HepG2 (cell line): ENCODE measurements around the gene DHRS13. TPM values are rescaled to one million over a fixed set of nuclear protein-coding genes. Genes with fewer than 3 reads are reported as not detected.

ENCODE experiments used
- BRCA1 ChIP-seq: sonication (generic); formaldehyde crosslinking; IDR thresholded peaks from 2 replicates; pipeline ENCODE4 v1.4.0; 2020; ENCODE audit warnings: missing genetic modification reagents
- BRD4 ChIP-seq: sonication (generic); formaldehyde crosslinking; IDR thresholded peaks from 2 replicates; pipeline ENCODE4 v1.4.0; 2020; ENCODE audit warnings: missing genetic modification reagents
- CEBPG ChIP-seq: IDR thresholded peaks from 2 replicates; pipeline ENCODE4 v1.6.1; 2016
- FOXK1 ChIP-seq: sonication (generic); formaldehyde crosslinking; IDR thresholded peaks from 2 replicates; pipeline ENCODE4 v1.4.0; 2020; ENCODE audit warnings: low read depth, missing genetic modification reagents, borderline replicate concordance
- HDAC2 ChIP-seq: sonication (generic); formaldehyde crosslinking; IDR thresholded peaks from 2 replicates; pipeline ENCODE4 v1.4.0; 2020; ENCODE audit warnings: missing genetic modification reagents
- HNF4G ChIP-seq, 2 experiments: sonication (generic) in 1 of 2; formaldehyde crosslinking in 1 of 2; IDR thresholded peaks; 2 replicates each; pipeline versions ENCODE4 v1.4.0 to v1.6.1; 2011 to 2020; ENCODE audit warnings: borderline replicate concordance in 2 of 2, low read depth in 2 of 2, mild to moderate bottlenecking in 2 of 2, low read length in 1 of 2, missing genetic modification reagents in 1 of 2, moderate library complexity in 1 of 2
- NFRKB ChIP-seq: fragments of 450-650 bp; IDR thresholded peaks from 2 replicates; pipeline ENCODE4 v1.6.1; 2017
- NONO ChIP-seq, 2 experiments: fragments of 450-650 bp in 1 of 2; sonication (generic) in 1 of 2; formaldehyde crosslinking in 1 of 2; IDR thresholded peaks in 1 of 2; conservative IDR thresholded peaks in 1 of 2; 2 replicates each; pipeline versions ENCODE4 v1.6.1 to v1.8.0; 2017 to 2022; ENCODE audit warnings: mild to moderate bottlenecking in 1 of 2, missing genetic modification reagents in 1 of 2, moderate library complexity in 1 of 2
- RXRB ChIP-seq: IDR thresholded peaks from 2 replicates; pipeline ENCODE4 v1.6.1; 2016; ENCODE audit warnings: borderline replicate concordance, missing genetic modification reagents, missing compliant biosample characterization
- SETDB1 ChIP-seq: sonication (generic); formaldehyde crosslinking; IDR thresholded peaks from 2 replicates; pipeline ENCODE4 v1.5.1; 2020; ENCODE audit warnings: missing genetic modification reagents, mild to moderate bottlenecking, borderline replicate concordance
- SOX13 ChIP-seq, 3 experiments: fragments of 450-650 bp in 1 of 3; sonication (generic) in 1 of 3; formaldehyde crosslinking in 1 of 3; IDR thresholded peaks in 2 of 3; conservative IDR thresholded peaks in 1 of 3; 2 replicates each; pipeline versions ENCODE4 v1.5.0 to v1.6.1; 2016 to 2020; ENCODE audit warnings: antibody characterized with exemption in 1 of 3, mild to moderate bottlenecking in 1 of 3, missing compliant biosample characterization in 1 of 3, missing genetic modification reagents in 1 of 3, moderate library complexity in 1 of 3
- ZNF263 ChIP-seq: sonication (generic); formaldehyde crosslinking; IDR thresholded peaks from 2 replicates; pipeline ENCODE4 v1.4.0; 2020; ENCODE audit warnings: missing genetic modification reagents
- ZNF331 ChIP-seq: sonication (generic); formaldehyde crosslinking; IDR thresholded peaks from 2 replicates; pipeline ENCODE4 v1.4.0; 2020; ENCODE audit warnings: missing genetic modification reagents
- ZNF816 ChIP-seq: sonication (generic); formaldehyde crosslinking; IDR thresholded peaks from 2 replicates; pipeline ENCODE4 v1.8.0; 2022; ENCODE audit warnings: missing genetic modification reagents, mild to moderate bottlenecking, borderline replicate concordance
- ZNF83 ChIP-seq: sonication (generic); formaldehyde crosslinking; IDR thresholded peaks from 2 replicates; pipeline ENCODE4 v1.4.0; 2020; ENCODE audit warnings: missing genetic modification reagents, mild to moderate bottlenecking, borderline replicate concordance
- polyA plus RNA-seq, 8 experiments: library from polyadenylated mRNA; depleted of rRNA in 3 of 8; stranded (reverse) in 7 of 8; unstranded in 1 of 8; fragments of >200 nt; fragmentation: Illumina TruSeq in 4 of 8; extraction: Trizol in 4 of 8; gene quantifications; 2 replicates each; pipeline versions ENCODE4 v1.2.1 to v1.2.3, GENCODE V29; 2011 to 2016; ENCODE audit warnings: low read depth in 4 of 8, missing spikeins in 1 of 8, mixed read lengths in 1 of 8; ENCODE audit not compliant: insufficient read depth in 1 of 8
- total RNA-seq, 5 experiments: library from RNA; depleted of rRNA; stranded (reverse); fragments of >200 nt; fragmentation: Illumina TruSeq; extraction: Trizol; gene quantifications; 2 replicates each; pipeline ENCODE4 v1.2.3, GENCODE V29; 2016; ENCODE audit warnings: low read depth in 1 of 5
- TF ChIP-seq, protein P1 (sequence below): sonication (generic); formaldehyde crosslinking; conservative IDR thresholded peaks from 2 replicates; pipeline ENCODE4 v1.4.0; 2020; ENCODE audit warnings: mild to moderate bottlenecking, missing genetic modification reagents, moderate library complexity
- TF ChIP-seq, protein P2 (sequence below): sonication (generic); formaldehyde crosslinking; IDR thresholded peaks from 2 replicates; pipeline ENCODE4 v1.5.1; 2020; ENCODE audit warnings: missing genetic modification reagents, mild to moderate bottlenecking, borderline replicate concordance
- TF ChIP-seq, protein P3 (sequence below): sonication (generic); formaldehyde crosslinking; conservative IDR thresholded peaks from 2 replicates; pipeline ENCODE4 v1.8.0; 2022; ENCODE audit warnings: low read depth, missing genetic modification reagents
- TF ChIP-seq, protein P4 (sequence below): sonication (generic); formaldehyde crosslinking; IDR thresholded peaks from 2 replicates; pipeline ENCODE4 v1.8.0; 2022; ENCODE audit warnings: mild to moderate bottlenecking, missing genetic modification reagents, borderline replicate concordance

Gene DHRS13
- total and polyA plus RNA-seq, 2 of the 13 experiments (the other 11 are each of a cell fraction or from before 2014, with no cell fraction given): 11.8 to 12.6 TPM

DNA sequence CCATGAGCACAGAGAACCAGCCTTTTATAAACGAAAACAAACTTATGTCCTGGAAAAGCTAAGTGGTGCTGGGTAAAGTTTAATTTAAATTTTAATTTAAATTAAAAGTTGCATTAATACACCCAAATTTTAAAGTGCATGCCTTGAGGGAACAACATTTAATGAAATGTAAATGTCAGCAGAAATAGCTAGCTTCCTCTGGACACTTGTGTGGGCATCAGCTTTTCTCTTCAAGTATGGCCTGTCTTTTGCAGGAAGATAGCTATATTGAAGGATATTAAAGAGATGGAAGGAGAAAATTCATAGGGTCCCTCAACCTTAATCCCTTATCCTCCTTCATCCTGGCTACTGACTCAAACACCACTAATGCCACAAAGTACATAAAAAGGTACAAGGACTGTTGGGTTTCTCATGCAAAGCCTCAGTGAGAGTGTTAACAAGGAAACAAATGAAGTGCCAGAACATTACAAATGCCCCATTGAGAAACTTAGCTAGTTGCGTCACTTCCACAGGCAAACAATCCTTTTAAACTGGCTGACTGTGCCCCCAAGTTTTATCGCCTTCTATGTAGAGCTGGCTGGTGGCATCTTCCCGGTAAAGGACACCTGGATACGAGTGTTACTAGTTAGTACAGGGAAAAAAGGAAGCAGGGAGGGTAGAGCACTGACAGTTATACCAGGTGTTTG, 34.3 kb upstream of the DHRS13 start (continued):
- TF ChIP-seq, protein P1, sequence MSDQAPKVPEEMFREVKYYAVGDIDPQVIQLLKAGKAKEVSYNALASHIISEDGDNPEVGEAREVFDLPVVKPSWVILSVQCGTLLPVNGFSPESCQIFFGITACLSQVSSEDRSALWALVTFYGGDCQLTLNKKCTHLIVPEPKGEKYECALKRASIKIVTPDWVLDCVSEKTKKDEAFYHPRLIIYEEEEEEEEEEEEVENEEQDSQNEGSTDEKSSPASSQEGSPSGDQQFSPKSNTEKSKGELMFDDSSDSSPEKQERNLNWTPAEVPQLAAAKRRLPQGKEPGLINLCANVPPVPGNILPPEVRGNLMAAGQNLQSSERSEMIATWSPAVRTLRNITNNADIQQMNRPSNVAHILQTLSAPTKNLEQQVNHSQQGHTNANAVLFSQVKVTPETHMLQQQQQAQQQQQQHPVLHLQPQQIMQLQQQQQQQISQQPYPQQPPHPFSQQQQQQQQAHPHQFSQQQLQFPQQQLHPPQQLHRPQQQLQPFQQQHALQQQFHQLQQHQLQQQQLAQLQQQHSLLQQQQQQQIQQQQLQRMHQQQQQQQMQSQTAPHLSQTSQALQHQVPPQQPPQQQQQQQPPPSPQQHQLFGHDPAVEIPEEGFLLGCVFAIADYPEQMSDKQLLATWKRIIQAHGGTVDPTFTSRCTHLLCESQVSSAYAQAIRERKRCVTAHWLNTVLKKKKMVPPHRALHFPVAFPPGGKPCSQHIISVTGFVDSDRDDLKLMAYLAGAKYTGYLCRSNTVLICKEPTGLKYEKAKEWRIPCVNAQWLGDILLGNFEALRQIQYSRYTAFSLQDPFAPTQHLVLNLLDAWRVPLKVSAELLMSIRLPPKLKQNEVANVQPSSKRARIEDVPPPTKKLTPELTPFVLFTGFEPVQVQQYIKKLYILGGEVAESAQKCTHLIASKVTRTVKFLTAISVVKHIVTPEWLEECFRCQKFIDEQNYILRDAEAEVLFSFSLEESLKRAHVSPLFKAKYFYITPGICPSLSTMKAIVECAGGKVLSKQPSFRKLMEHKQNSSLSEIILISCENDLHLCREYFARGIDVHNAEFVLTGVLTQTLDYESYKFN (CRISPR knock-in tag): peak; percentile 53; the same call in 1 of the 2 replicates
- TF ChIP-seq NONO (IDR thresholded peaks at IDR 0.05): no peak
- 0 out of 2 replicates have a peak, but pooled peaks have one; percentile 31 for TF ChIP-seq NONO (CRISPR knock-in tag; conservative IDR thresholded peaks at IDR 0.05)
- TF ChIP-seq HDAC2: peak; percentile 67; the same call in 1 of the 2 replicates
- no peak for TF ChIP-seq BRD4 (CRISPR knock-in tag)
- TF ChIP-seq, protein P2, sequence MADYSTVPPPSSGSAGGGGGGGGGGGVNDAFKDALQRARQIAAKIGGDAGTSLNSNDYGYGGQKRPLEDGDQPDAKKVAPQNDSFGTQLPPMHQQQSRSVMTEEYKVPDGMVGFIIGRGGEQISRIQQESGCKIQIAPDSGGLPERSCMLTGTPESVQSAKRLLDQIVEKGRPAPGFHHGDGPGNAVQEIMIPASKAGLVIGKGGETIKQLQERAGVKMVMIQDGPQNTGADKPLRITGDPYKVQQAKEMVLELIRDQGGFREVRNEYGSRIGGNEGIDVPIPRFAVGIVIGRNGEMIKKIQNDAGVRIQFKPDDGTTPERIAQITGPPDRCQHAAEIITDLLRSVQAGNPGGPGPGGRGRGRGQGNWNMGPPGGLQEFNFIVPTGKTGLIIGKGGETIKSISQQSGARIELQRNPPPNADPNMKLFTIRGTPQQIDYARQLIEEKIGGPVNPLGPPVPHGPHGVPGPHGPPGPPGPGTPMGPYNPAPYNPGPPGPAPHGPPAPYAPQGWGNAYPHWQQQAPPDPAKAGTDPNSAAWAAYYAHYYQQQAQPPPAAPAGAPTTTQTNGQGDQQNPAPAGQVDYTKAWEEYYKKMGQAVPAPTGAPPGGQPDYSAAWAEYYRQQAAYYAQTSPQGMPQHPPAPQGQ (CRISPR knock-in tag): no peak
- peak; percentile 44; the same call in 1 of the 2 replicates for TF ChIP-seq HNF4G (IDR thresholded peaks at IDR 0.05; ENCODE audit: borderline replicate concordance, low read depth, low read length)
- TF ChIP-seq HNF4G (CRISPR knock-in tag; IDR thresholded peaks at IDR 0.05; ENCODE audit: borderline replicate concordance, low read depth): no peak
- TF ChIP-seq ZNF331 (CRISPR knock-in tag): peak; percentile 36; the same call in 1 of the 2 replicates
- peak; percentile 96 for TF ChIP-seq CEBPG
- TF ChIP-seq ZNF83 (CRISPR knock-in tag): no peak
- TF ChIP-seq SOX13 (IDR thresholded peaks at IDR 0.05): no peak
- peak in 1 of 2 experiments; percentile 83; a peak in 2 of 4 replicates for TF ChIP-seq SOX13 (CRISPR knock-in tag; conservative IDR thresholded peaks at IDR 0.05 in 1 of 2, IDR thresholded peaks at IDR 0.05 in 1 of 2)
- TF ChIP-seq FOXK1: no peak
- TF ChIP-seq SETDB1 (CRISPR knock-in tag): no peak
- TF ChIP-seq, protein P3, sequence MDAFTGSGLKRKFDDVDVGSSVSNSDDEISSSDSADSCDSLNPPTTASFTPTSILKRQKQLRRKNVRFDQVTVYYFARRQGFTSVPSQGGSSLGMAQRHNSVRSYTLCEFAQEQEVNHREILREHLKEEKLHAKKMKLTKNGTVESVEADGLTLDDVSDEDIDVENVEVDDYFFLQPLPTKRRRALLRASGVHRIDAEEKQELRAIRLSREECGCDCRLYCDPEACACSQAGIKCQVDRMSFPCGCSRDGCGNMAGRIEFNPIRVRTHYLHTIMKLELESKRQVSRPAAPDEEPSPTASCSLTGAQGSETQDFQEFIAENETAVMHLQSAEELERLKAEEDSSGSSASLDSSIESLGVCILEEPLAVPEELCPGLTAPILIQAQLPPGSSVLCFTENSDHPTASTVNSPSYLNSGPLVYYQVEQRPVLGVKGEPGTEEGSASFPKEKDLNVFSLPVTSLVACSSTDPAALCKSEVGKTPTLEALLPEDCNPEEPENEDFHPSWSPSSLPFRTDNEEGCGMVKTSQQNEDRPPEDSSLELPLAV: no peak
- no peak for TF ChIP-seq ZNF263
- no peak for TF ChIP-seq ZNF816 (CRISPR knock-in tag)
- no peak for TF ChIP-seq NFRKB
- TF ChIP-seq BRCA1: no peak
- TF ChIP-seq, protein P4, sequence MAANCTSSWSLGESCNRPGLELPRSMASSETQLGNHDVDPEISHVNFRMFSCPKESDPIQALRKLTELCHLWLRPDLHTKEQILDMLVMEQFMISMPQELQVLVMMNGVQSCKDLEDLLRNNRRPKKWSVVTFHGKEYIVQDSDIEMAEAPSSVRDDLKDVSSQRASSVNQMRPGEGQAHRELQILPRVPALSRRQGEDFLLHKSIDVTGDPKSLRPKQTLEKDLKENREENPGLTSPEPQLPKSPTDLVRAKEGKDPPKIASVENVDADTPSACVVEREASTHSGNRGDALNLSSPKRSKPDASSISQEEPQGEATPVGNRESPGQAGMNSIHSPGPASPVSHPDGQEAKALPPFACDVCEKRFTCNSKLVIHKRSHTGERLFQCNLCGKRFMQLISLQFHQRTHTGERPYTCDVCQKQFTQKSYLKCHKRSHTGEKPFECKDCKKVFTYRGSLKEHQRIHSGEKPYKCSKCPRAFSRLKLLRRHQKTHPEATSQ (CRISPR knock-in tag): no peak
- TF ChIP-seq RXRB (CRISPR knock-in tag): peak; percentile 45; the same call in 1 of the 2 replicates
